BLaER1 (cell line): ENCODE data around the gene PROK2.

Source experiments
- H3K27ac ChIP-seq: shearing (Covaris generic); formaldehyde crosslinking; 2 replicates; pipeline ENCODE4 v1.8.1; 2022
- H3K27me3 ChIP-seq: shearing (Covaris generic); formaldehyde crosslinking; 2 replicates; pipeline ENCODE4 v1.8.1; 2022
- H3K36me3 ChIP-seq: shearing (Covaris generic); formaldehyde crosslinking; 2 replicates; pipeline ENCODE4 v1.8.1; 2022
- H3K4me1 ChIP-seq: shearing (Covaris generic); formaldehyde crosslinking; 2 replicates; pipeline ENCODE4 v1.8.1; 2022
- H3K4me2 ChIP-seq: shearing (Covaris generic); formaldehyde crosslinking; 2 replicates; pipeline ENCODE4 v1.8.1; 2022
- H3K4me3 ChIP-seq: shearing (Covaris generic); formaldehyde crosslinking; 2 replicates; pipeline ENCODE4 v1.8.1; 2022
- H3K9ac ChIP-seq: shearing (Covaris generic); formaldehyde crosslinking; 2 replicates; pipeline ENCODE4 v1.8.1; 2022
- H3K9me3 ChIP-seq: shearing (Covaris generic); formaldehyde crosslinking; 2 replicates; pipeline ENCODE4 v1.8.1; 2022
- H4K20me1 ChIP-seq: shearing (Covaris generic); formaldehyde crosslinking; 2 replicates; pipeline ENCODE4 v1.8.1; 2022
- Cebpa-rat ChIP-seq: shearing (Covaris generic); IDR thresholded peaks from 2 replicates; pipeline ENCODE4 v1.8.1; 2022

The PROK2 gene

GRCh38 chr3:71787851-71788405 is 3.0 kb upstream of the PROK2 start:
- Histone ChIP-seq H3K27me3 (peaks cover 51% of the 10 kb centered on the region), H3K27ac (no peak overlapping the region), H4K20me1 (peaks cover 30% of the 10 kb centered on the region), H3K4me1 (peaks cover 12% of the 10 kb centered on the region), H3K4me3 (no peak overlapping the region), H3K4me2 (no peak overlapping the region), H3K9ac (no peak overlapping the region), H3K36me3 (no peaks in the 10 kb centered on the region), H3K9me3 (no peaks in the 10 kb centered on the region)
- TF ChIP-seq Cebpa-rat = no peak

- no peak for TF ChIP-seq Cebpa-rat
- no peak overlapping the region for H3K9ac ChIP-seq
- no peak overlapping the region for H3K27ac ChIP-seq
- no peaks in the 10 kb centered on the region for H3K9me3 ChIP-seq
- H3K4me2 ChIP-seq = no peak overlapping the region
- H3K4me1 ChIP-seq = peaks cover 12% of the 10 kb centered on the region
- peaks cover 30% of the 10 kb centered on the region for H4K20me1 ChIP-seq
- H3K4me3 ChIP-seq = no peak overlapping the region
- peaks cover 64% of the 10 kb centered on the region for H3K27me3 ChIP-seq
- H3K36me3 ChIP-seq = no peaks in the 10 kb centered on the region
Observed at GRCh38 chr3:71786551-71786950, 1.6 kb upstream of the PROK2 start.

GRCh38 chr3:71786217-71786549 is 1.2 kb upstream of the PROK2 start:
- H3K4me2 ChIP-seq = no peak overlapping the region
- no peaks in the 10 kb centered on the region for H3K36me3 ChIP-seq
- H3K27ac ChIP-seq = no peak overlapping the region
- H3K9ac ChIP-seq = no peak overlapping the region
- H3K4me3 ChIP-seq = no peak overlapping the region
- no peak for TF ChIP-seq Cebpa-rat
- H3K4me1 ChIP-seq = peaks cover 12% of the 10 kb centered on the region
- peaks cover 67% of the 10 kb centered on the region for H3K27me3 ChIP-seq
- H4K20me1 ChIP-seq = peaks cover 30% of the 10 kb centered on the region
- no peaks in the 10 kb centered on the region for H3K9me3 ChIP-seq

GRCh38 chr3:71785532-71786216 is 726 bp upstream of the PROK2 start:
- H3K4me2 ChIP-seq = peak overlapping the region; percentile 94; the same call in 1 of the 2 replicates
- peak overlapping the region; percentile 65 for H3K4me3 ChIP-seq
- no peak for TF ChIP-seq Cebpa-rat

GRCh38 chr3:71784201-71784913 is 591 bp downstream of the PROK2 start:
- peaks cover 69% of the 10 kb centered on the region for H3K27me3 ChIP-seq
- no peak for TF ChIP-seq Cebpa-rat
- H3K4me3 ChIP-seq = peak overlapping the region; percentile 65
- H3K36me3 ChIP-seq = no peaks in the 10 kb centered on the region
- peak overlapping the region; percentile 94 for H3K4me2 ChIP-seq
- no peaks in the 10 kb centered on the region for H3K9me3 ChIP-seq
- no peak overlapping the region for H3K27ac ChIP-seq
- H3K4me1 ChIP-seq = peaks cover 24% of the 10 kb centered on the region
- H4K20me1 ChIP-seq = peaks cover 30% of the 10 kb centered on the region
- H3K9ac ChIP-seq = 0 out of 2 replicates have a peak overlapping the region, but pooled peaks have one; percentile 27

More at GRCh38 chr3:71785532-71786216, 726 bp upstream of the PROK2 start:
- Histone ChIP-seq H3K36me3 (no peaks in the 10 kb centered on the region), H3K9me3 (no peaks in the 10 kb centered on the region), H3K27ac (no peak overlapping the region), H3K9ac (no peak overlapping the region), H3K27me3 (peaks cover 69% of the 10 kb centered on the region), H4K20me1 (peaks cover 30% of the 10 kb centered on the region), H3K4me1 (peaks cover 12% of the 10 kb centered on the region)

GRCh38 chr3:71783152-71783551 is 1.8 kb downstream of the PROK2 start:
- H4K20me1 ChIP-seq = peaks cover 30% of the 10 kb centered on the region
- H3K27me3 ChIP-seq = peaks cover 69% of the 10 kb centered on the region
- no peak overlapping the region for H3K4me3 ChIP-seq
- no peak for TF ChIP-seq Cebpa-rat
- H3K4me1 ChIP-seq = peaks cover 24% of the 10 kb centered on the region
- no peak overlapping the region for H3K27ac ChIP-seq
- no peak overlapping the region for H3K4me2 ChIP-seq
- H3K9ac ChIP-seq = no peak overlapping the region
- no peaks in the 10 kb centered on the region for H3K9me3 ChIP-seq
- H3K36me3 ChIP-seq = no peaks in the 10 kb centered on the region

- Histone ChIP-seq H3K36me3 (no peaks in the 10 kb centered on the region), H3K27me3 (peaks cover 43% of the 10 kb centered on the region), H4K20me1 (peaks cover 20% of the 10 kb centered on the region), H3K9ac (no peak overlapping the region), H3K4me2 (peak overlapping the region; percentile 57), H3K4me1 (peaks cover 24% of the 10 kb centered on the region), H3K9me3 (no peaks in the 10 kb centered on the region), H3K4me3 (no peak overlapping the region), H3K27ac (no peak overlapping the region)
- no peak for TF ChIP-seq Cebpa-rat
Observed at GRCh38 chr3:71780430-71780829, 4.5 kb downstream of the PROK2 start.

- no peak for TF ChIP-seq Cebpa-rat
- H3K4me2 ChIP-seq = peak overlapping the region; percentile 57
- H3K4me3 ChIP-seq = no peak overlapping the region
- H3K27ac ChIP-seq = no peak overlapping the region
- H3K27me3 ChIP-seq = peaks cover 37% of the 10 kb centered on the region
- H4K20me1 ChIP-seq = peaks cover 14% of the 10 kb centered on the region
- H3K9ac ChIP-seq = no peak overlapping the region
- no peaks in the 10 kb centered on the region for H3K9me3 ChIP-seq
- H3K4me1 ChIP-seq = peaks cover 22% of the 10 kb centered on the region
- no peaks in the 10 kb centered on the region for H3K36me3 ChIP-seq
Observed at GRCh38 chr3:71779674-71780377, 5.1 kb downstream of the PROK2 start.

GRCh38 chr3:71778353-71778752 is 6.6 kb downstream of the PROK2 start:
- Histone ChIP-seq H3K4me2 (no peak overlapping the region), H3K27me3 (peaks cover 22% of the 10 kb centered on the region), H3K4me1 (peaks cover 21% of the 10 kb centered on the region), H3K27ac (no peak overlapping the region), H3K9ac (no peak overlapping the region), H3K36me3 (no peaks in the 10 kb centered on the region), H3K9me3 (no peaks in the 10 kb centered on the region), H4K20me1 (no peaks in the 10 kb centered on the region), H3K4me3 (no peak overlapping the region)
- TF ChIP-seq Cebpa-rat = no peak
